Colonic mucosa (tissue), 4 donors: ENCODE measurements around the gene CTSD. TPM values are rescaled to one million over a fixed set of nuclear protein-coding genes. Genes with fewer than 3 reads are reported as not detected.
A peak's percentile ranks its signal among the peaks of the same experiment; 100 is the strongest.

ENCODE experiments used
- DNase-seq: peaks from one replicate; pipeline ENCODE4 v3.0.0-alpha.2; 2020
- H3K27ac ChIP-seq: fragments of 200-600 bp; one replicate; pipeline ENCODE4 v1.8.0; 2021
- H3K27me3 ChIP-seq: fragments of 200-600 bp; one replicate; pipeline ENCODE4 v1.8.0; 2021
- H3K36me3 ChIP-seq: fragments of 200-600 bp; one replicate; pipeline ENCODE4 v1.8.0; 2021
- H3K4me1 ChIP-seq: fragments of 200-600 bp; one replicate; pipeline ENCODE4 v1.8.0; 2021; ENCODE audit warnings: mild to moderate bottlenecking
- H3K4me3 ChIP-seq: fragments of 200-600 bp; one replicate; pipeline ENCODE4 v1.8.0; 2021
- H3K9ac ChIP-seq, 2 donors: one replicate each; pipeline ENCODE4 v1.7.0; 2013; ENCODE audit warnings: control low read depth in 2 of 2, low read depth in 2 of 2, low read length in 2 of 2
- H3K9me3 ChIP-seq: fragments of 200-600 bp; one replicate; pipeline ENCODE4 v1.8.0; 2021
- intact Hi-C: fragments of 100-400 bp; cut with DNase I; formaldehyde crosslinking; loops from one replicate; pipeline ENCODE4 v1.14.1; 2022
- total RNA-seq, 2 donors: library from RNA; stranded (reverse); fragmentation: NEBNext Ultra II Directional in 1 of 2; extraction: Animal tissue kit (Norgen Biotek cat#: 25700) in 1 of 2; gene quantifications; one replicate each; pipeline ENCODE4 v1.2.1, GENCODE V29; 2021
- TF ChIP-seq, protein P1 (sequence below): fragments of 200-600 bp; IDR thresholded peaks from one replicate; pipeline ENCODE4 v1.8.0; 2022; ENCODE audit warnings: antibody characterized with exemption, mild to moderate bottlenecking
- donor health status: healthy.
- donor health status: DM: no; HTN: no; CAD: no.
- donor health status: DM: no; HTN: no; CAD: no.

CTSD gene
- total RNA-seq, 2 donors from 2014 or later = 633 to 887 TPM

DNA sequence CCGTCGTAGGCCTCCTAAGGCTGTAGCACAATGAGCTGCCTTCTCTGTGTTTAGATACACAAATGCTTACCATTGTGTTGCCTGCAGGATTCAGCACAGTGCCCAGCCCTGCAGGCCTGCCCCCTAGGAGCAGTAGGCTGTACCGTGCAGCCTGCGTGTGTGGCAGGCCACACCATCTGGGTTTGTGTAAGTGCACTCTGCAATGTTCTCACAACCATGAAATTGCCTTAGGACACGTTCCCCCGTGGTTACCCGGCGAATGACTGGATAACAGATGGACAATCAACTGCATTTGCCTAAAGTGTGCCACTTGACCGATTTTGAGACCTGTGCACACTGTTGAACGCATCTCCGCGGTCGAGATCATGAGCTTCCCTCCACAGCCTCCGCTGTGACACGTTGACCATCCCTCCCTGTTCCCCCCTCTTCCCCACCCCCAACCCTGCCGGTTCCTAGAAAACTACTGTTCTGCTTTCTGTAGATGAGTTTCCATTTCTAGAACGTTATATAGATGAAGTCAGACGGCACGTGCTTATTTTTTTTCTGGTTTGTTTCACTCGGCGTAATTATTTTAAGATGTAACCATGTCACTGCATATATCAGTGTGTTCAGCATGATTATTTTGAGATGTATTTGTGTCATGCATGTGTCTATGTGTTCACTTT lies 22.2 kb upstream of the CTSD start:
- no peak for DNase-seq
- TF ChIP-seq, protein P1, sequence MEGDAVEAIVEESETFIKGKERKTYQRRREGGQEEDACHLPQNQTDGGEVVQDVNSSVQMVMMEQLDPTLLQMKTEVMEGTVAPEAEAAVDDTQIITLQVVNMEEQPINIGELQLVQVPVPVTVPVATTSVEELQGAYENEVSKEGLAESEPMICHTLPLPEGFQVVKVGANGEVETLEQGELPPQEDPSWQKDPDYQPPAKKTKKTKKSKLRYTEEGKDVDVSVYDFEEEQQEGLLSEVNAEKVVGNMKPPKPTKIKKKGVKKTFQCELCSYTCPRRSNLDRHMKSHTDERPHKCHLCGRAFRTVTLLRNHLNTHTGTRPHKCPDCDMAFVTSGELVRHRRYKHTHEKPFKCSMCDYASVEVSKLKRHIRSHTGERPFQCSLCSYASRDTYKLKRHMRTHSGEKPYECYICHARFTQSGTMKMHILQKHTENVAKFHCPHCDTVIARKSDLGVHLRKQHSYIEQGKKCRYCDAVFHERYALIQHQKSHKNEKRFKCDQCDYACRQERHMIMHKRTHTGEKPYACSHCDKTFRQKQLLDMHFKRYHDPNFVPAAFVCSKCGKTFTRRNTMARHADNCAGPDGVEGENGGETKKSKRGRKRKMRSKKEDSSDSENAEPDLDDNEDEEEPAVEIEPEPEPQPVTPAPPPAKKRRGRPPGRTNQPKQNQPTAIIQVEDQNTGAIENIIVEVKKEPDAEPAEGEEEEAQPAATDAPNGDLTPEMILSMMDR = no peak
- intact Hi-C loops = no loop called here
- Histone ChIP-seq H3K27me3 (no peaks in the 10 kb centered on the region), H3K4me3 (no peak overlapping the region), H3K9me3 (no peaks in the 10 kb centered on the region), H3K27ac (no peak overlapping the region), H3K9ac (no peak overlapping the region), H3K4me1 (no peaks in the 10 kb centered on the region), H3K36me3 (no peaks in the 10 kb centered on the region)

DNA sequence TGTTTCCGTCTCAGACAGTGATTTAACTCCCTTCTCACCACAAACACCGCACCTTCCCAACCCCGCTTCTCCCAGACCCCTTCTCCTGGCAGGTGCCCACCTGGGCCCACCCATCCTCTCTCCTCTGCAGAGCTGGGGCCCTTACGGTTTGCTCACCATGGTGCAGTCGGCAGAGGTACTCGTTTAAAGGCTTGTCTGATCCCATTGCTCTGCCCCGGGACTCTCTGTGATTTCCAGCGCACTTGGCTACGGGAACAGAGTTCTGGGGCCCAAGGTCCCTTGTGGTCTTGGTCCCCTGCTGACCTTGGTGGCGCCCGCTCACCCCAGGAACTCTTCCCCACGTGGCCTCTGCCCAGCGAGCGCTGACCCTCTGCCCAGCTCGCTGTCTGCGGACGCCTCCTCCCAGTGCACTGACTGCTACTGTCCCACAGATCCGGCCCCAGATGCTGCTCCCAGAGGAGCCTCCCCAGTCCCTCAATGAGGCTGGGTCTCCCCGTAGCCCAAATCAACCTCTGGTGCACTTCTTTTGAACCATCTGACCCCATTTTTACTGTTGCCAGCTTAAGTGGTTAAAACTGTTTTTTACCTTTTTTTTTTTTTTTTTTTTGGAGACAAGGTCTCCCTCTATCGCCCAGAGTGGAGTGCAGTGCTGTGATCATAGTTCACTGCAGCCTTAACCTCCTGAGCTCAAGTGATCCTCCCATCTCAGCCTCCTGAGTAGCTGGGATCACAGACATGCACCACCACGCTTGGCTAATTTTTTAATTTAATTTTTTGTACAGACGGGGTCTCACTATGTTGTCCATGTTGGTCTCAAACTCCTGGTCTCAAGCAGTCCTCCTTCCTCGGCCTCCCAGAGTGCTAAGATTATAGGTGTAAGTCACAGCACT lies 21.3 kb upstream of the CTSD start:
- no peak overlapping the region for H3K27ac ChIP-seq
- DNase-seq = no peak
- H3K9ac ChIP-seq = no peak overlapping the region
- H3K9me3 ChIP-seq = no peaks in the 10 kb centered on the region
- TF ChIP-seq, protein P1 = no peak
- H3K36me3 ChIP-seq = no peaks in the 10 kb centered on the region
- H3K4me1 ChIP-seq = no peaks in the 10 kb centered on the region
- no peak overlapping the region for H3K4me3 ChIP-seq
- intact Hi-C loops = no loop called here
- H3K27me3 ChIP-seq = no peaks in the 10 kb centered on the region

DNA sequence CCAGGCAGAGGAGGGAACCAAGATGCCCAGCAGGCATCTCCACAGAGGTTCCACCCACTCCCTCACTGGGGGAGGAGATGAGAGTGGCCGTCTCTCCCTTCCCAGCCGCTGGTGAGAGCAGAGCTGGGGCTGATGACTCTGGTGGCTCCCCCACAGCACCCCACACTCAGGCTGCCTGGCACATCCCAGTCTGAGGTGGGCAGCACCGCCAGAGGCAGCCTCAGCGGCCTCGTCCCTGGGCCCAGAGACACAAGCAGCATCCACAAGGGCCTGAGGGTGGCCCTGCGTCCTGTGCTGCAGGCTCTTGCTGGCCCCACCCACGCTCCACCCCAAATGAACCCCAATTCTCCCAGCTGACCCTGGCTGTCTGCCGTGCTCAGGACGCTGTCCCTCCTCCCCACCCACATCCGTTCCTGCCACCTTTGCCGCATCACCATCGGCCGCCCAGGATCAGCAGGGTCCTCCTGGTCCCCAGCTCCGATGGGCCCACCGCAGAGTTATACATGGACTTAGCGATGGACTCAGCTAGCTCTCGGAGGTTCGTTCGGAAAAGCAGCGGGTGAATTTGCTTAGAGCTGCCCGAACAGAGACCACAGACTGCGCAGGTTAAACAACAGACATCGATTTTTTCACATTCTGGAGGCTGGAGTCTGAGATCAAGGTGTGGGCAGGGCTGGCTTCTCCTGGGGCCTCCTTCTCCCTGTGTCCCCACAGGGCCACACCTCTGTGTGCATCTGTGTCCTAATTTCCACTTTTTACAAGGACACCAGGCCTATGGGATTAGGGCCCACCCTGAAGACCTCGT lies 20.2 kb upstream of the CTSD start:
- Histone ChIP-seq H3K27me3 (no peaks in the 10 kb centered on the region), H3K4me1 (no peaks in the 10 kb centered on the region), H3K9me3 (no peaks in the 10 kb centered on the region), H3K4me3 (no peak overlapping the region), H3K27ac (no peak overlapping the region), H3K9ac (no peak overlapping the region), H3K36me3 (no peaks in the 10 kb centered on the region)
- TF ChIP-seq, protein P1 = no peak
- intact Hi-C loops = no loop called here
- no peak for DNase-seq

DNA sequence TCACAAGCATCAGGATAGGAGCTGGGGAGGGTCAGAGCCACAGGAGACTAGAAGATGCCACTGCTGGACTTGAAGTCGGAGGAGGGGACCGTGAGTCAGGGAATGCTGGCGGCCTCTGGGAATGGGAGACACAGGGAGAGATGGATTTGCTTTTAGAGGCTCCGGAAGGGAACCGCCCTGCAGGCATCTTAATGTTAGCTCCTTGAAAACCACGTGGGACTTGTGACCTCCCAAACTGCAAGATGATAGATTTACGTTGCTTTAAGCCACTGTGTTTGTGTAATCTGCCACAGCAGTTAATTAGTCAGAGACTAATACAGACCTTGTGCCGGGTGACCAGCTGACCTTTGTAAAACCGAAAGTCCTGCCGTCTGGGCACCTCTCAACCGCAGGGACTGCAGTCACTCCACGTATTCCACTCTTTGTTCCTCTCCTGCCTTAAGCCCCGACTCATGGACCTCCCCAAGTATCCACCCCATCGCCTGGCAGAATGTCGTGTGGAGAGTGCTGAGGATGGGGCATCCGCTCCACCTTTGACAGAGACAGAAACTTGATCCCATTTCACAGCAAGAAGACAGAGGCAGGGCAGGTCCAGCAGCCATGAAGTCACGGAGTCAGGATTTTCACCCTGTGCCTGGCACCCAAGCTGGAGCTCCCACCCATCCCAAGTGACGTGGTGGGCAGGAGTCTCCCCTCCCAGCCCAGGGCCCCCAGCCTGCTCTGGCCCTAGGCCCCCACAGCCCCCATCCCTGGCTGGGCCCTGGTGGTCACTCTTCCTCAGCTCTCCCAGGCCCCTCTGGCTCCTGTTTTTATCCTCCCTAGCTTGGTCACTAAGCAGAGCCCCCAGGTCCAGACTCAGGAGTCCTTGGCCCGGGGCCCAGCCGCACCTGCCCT lies 19.4 kb upstream of the CTSD start:
- H3K9ac ChIP-seq = peak overlapping the region in 1 of 2 donors; percentile 35
- TF ChIP-seq, protein P1 = no peak
- no peaks in the 10 kb centered on the region for H3K27me3 ChIP-seq
- no peak overlapping the region for H3K4me3 ChIP-seq
- intact Hi-C loops = no loop called here
- no peaks in the 10 kb centered on the region for H3K4me1 ChIP-seq
- H3K36me3 ChIP-seq = no peaks in the 10 kb centered on the region
- DNase-seq = no peak
- no peaks in the 10 kb centered on the region for H3K9me3 ChIP-seq
- H3K27ac ChIP-seq = no peak overlapping the region
